GM18502 (cell line): ENCODE data around the gene PRKAR1B.

ENCODE experiments used
- ATAC-seq: cut with Tn5 transposase; IDR thresholded peaks from one replicate; pipeline ENCODE4 v1.9.1; 2021; ENCODE audit warnings: mild to moderate bottlenecking; ENCODE audit not compliant: unreplicated experiment, poor library complexity

Gene PRKAR1B

GRCh38 chr7:595621-596010 lies 131.5 kb downstream of the PRKAR1B start:
- no peak for ATAC-seq

GRCh38 chr7:594920-595620 lies 132.0 kb downstream of the PRKAR1B start:
- ATAC-seq = no peak

GRCh38 chr7:594212-594913 lies 132.7 kb downstream of the PRKAR1B start:
- no peak for ATAC-seq

- ATAC-seq = peak; percentile 63
Observed at GRCh38 chr7:593324-594115, 133.6 kb downstream of the PRKAR1B start.

GRCh38 chr7:591856-592628 lies 135.0 kb downstream of the PRKAR1B start:
- no peak for ATAC-seq

- ATAC-seq = no peak
Observed at GRCh38 chr7:590731-591551, 136.1 kb downstream of the PRKAR1B start.

- no peak for ATAC-seq
Observed at GRCh38 chr7:589781-590575, 137.1 kb downstream of the PRKAR1B start.

- ATAC-seq = no peak
Observed at GRCh38 chr7:587767-588166, 139.3 kb downstream of the PRKAR1B start.

GRCh38 chr7:586494-586893 lies 140.6 kb downstream of the PRKAR1B start:
- no peak for ATAC-seq

GRCh38 chr7:585873-586272 lies 141.2 kb downstream of the PRKAR1B start:
- peak; percentile 32 for ATAC-seq

- ATAC-seq = peak; percentile 82
Observed at GRCh38 chr7:585229-585711, 141.8 kb downstream of the PRKAR1B start.

- no peak for ATAC-seq
Observed at GRCh38 chr7:584820-585219, 142.3 kb downstream of the PRKAR1B start.

GRCh38 chr7:584122-584465 lies 143.0 kb downstream of the PRKAR1B start:
- no peak for ATAC-seq

- no peak for ATAC-seq
Observed at GRCh38 chr7:583410-584121, 143.5 kb downstream of the PRKAR1B start.

- ATAC-seq = no peak
Observed at GRCh38 chr7:582931-583330, 144.2 kb downstream of the PRKAR1B start.

GRCh38 chr7:582081-582835 lies 144.8 kb downstream of the PRKAR1B start:
- ATAC-seq = no peak

- no peak for ATAC-seq
Observed at GRCh38 chr7:578386-578785, 148.7 kb downstream of the PRKAR1B start.
